ENCODE measurements around the gene KRTAP4-8. TPM values are rescaled to one million over a fixed set of nuclear protein-coding genes. Genes with fewer than 3 reads are reported as not detected.
A peak's percentile ranks its signal among the peaks of the same experiment; 100 is the strongest.
"Not testable (repeated sequence)": the region's sequence is repeated elsewhere in the genome, so short reads cannot be mapped to it uniquely, and the experiment has no call there.

Gene KRTAP4-8
- total RNA-seq, 1 experiment from 2014 or later = not detected

DNA sequence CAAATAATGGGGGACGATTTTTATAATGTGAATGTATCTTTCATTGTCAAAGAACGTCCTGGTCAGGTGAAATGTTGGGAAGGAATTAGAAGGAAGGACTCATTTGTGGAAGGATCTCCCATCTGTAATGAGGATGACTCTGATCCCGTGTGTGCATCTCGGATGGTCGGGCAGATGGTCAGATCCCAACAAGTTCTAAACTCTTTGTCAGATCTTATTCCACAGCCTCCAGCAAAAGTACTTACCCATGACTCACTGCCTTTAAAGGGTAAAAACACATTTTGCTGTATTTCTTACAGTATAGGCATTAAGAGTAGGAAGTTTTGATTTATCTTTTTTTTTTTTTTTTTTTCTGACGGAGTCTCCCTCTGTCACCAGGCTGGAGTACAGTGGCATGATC is 539 bp upstream of the KRTAP4-8 start:
- ATAC-seq = peak; percentile 16; the same call in 1 of the 2 replicates
- Histone ChIP-seq H3K27me3 (ENCODE audit: low read length) (no peaks in the 10 kb centered on the region), H3K79me2 (ENCODE audit: low read length) (0 out of 2 replicates have a peak, but pooled peaks cover 5% of the 10 kb centered on the region), H3K9ac (ENCODE audit: low read length) (no peak overlapping the region), H3K9me2 (replicated peaks; ENCODE audit: low read length) (no peaks in the 10 kb centered on the region), H3K27ac (ENCODE audit: low read length) (peak overlapping the region; percentile 49), H3K4me2 (ENCODE audit: low read length) (peak overlapping the region; percentile 44), H2AFZ (ENCODE audit: low read length) (peak overlapping the region; percentile 65; the same call in 1 of the 2 replicates), H3K9me3 (ENCODE audit: low read length) (no peaks in the 10 kb centered on the region), H3F3A (ENCODE audit: low read length, unreplicated experiment) (no peaks in the 10 kb centered on the region), H3K4me1 (ENCODE audit: insufficient read depth, low read length) (peaks cover 33% of the 10 kb centered on the region), H3K4me3 (ENCODE audit: low read length) (no peak overlapping the region), H3K36me3 (ENCODE audit: low read depth, low read length) (no peaks in the 10 kb centered on the region), H4K20me1 (ENCODE audit: low read length) (no peaks in the 10 kb centered on the region)
- CTCF ChIA-PET = no interaction called here
- intact Hi-C loops (cut with micrococcal nuclease) = no loop called here
- POLR2A ChIA-PET (ENCODE audit: unreplicated experiment) = no interaction called here
- TF ChIP-seq EZH2phosphoT487 (IDR thresholded peaks at IDR 0.05; ENCODE audit: borderline replicate concordance, low read length) = no peak
- TF ChIP-seq EZH2 (IDR thresholded peaks at IDR 0.05; ENCODE audit: low read length, unreplicated experiment) = no peak
- TF ChIP-seq CTCF (conservative IDR thresholded peaks at IDR 0.05; ENCODE audit: low read depth, low read length) = no peak
- BruUV-seq (replicated peaks) = no TSS peak
- peak; percentile 57 for DNase-seq

DNA sequence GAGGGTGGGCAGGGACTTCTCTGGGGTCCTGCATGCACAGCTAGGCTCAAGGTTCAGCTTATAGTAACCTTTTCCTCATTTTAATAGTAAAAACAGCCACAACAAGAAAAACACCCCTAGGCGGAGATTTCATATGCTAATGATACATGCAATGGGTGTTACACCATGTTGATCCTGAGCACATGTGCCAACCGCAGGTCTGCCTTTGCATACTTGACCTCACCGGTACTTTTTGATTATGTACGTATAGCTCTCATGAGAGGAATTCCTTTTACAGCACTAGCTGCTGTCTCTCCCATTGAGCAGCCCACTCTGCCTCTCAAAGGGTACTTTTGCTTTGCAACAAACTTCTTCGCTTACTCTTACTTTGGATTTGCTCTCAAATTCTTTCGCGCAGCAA is 1.9 kb downstream of the KRTAP4-8 start:
- H4K20me1 ChIP-seq (ENCODE audit: low read length) = no peaks in the 10 kb centered on the region
- intact Hi-C loops (cut with micrococcal nuclease) = no loop called here
- H3K9me3 ChIP-seq (ENCODE audit: low read length) = no peaks in the 10 kb centered on the region
- ChIA-PET CTCF (no interaction called here), POLR2A (ENCODE audit: unreplicated experiment) (no interaction called here)
- H3K4me2 ChIP-seq (ENCODE audit: low read length) = no peak overlapping the region
- no peak for ATAC-seq
- no peaks in the 10 kb centered on the region for H3F3A ChIP-seq (ENCODE audit: low read length, unreplicated experiment)
- H3K4me3 ChIP-seq (ENCODE audit: low read length) = no peak overlapping the region
- no peaks in the 10 kb centered on the region for H3K27me3 ChIP-seq (ENCODE audit: low read length)
- H3K4me1 ChIP-seq (ENCODE audit: insufficient read depth, low read length) = peaks cover 27% of the 10 kb centered on the region
- TF ChIP-seq EZH2phosphoT487 (IDR thresholded peaks at IDR 0.05; ENCODE audit: borderline replicate concordance, low read length) (no peak), CTCF (conservative IDR thresholded peaks at IDR 0.05; ENCODE audit: low read depth, low read length) (no peak), EZH2 (IDR thresholded peaks at IDR 0.05; ENCODE audit: low read length, unreplicated experiment) (no peak)
- no peak for DNase-seq
- no peaks in the 10 kb centered on the region for H3K9me2 ChIP-seq (replicated peaks; ENCODE audit: low read length)
- H3K79me2 ChIP-seq (ENCODE audit: low read length) = no peaks in the 10 kb centered on the region
- no peaks in the 10 kb centered on the region; the same call in 1 of the 2 replicates for H3K36me3 ChIP-seq (ENCODE audit: low read depth, low read length)
- H3K9ac ChIP-seq (ENCODE audit: low read length) = no peak overlapping the region
- H2AFZ ChIP-seq (ENCODE audit: low read length) = no peak overlapping the region
- no peak overlapping the region for H3K27ac ChIP-seq (ENCODE audit: low read length)
- no TSS peak for BruUV-seq (replicated peaks)

GRCh38 chr17:41088760-41089352 is 9.1 kb downstream of the KRTAP4-8 start:
- CTCF ChIA-PET; intact Hi-C loops (cut with micrococcal nuclease); H3K9me2 ChIP-seq (replicated peaks; ENCODE audit: low read length); DNase-seq; H3K4me3 ChIP-seq (ENCODE audit: low read length); H4K20me1 ChIP-seq (ENCODE audit: low read length); H3K36me3 ChIP-seq (ENCODE audit: low read depth, low read length); H3K79me2 ChIP-seq (ENCODE audit: low read length); H3K9me3 ChIP-seq (ENCODE audit: low read length); BruUV-seq (replicated peaks); H3K4me2 ChIP-seq (ENCODE audit: low read length); H3K27ac ChIP-seq (ENCODE audit: low read length); POLR2A ChIA-PET (ENCODE audit: unreplicated experiment); H3K4me1 ChIP-seq (ENCODE audit: insufficient read depth, low read length); H3F3A ChIP-seq (ENCODE audit: low read length, unreplicated experiment); H3K27me3 ChIP-seq (ENCODE audit: low read length); H2AFZ ChIP-seq (ENCODE audit: low read length); ATAC-seq; H3K9ac ChIP-seq (ENCODE audit: low read length): not testable (repeated sequence)

DNA sequence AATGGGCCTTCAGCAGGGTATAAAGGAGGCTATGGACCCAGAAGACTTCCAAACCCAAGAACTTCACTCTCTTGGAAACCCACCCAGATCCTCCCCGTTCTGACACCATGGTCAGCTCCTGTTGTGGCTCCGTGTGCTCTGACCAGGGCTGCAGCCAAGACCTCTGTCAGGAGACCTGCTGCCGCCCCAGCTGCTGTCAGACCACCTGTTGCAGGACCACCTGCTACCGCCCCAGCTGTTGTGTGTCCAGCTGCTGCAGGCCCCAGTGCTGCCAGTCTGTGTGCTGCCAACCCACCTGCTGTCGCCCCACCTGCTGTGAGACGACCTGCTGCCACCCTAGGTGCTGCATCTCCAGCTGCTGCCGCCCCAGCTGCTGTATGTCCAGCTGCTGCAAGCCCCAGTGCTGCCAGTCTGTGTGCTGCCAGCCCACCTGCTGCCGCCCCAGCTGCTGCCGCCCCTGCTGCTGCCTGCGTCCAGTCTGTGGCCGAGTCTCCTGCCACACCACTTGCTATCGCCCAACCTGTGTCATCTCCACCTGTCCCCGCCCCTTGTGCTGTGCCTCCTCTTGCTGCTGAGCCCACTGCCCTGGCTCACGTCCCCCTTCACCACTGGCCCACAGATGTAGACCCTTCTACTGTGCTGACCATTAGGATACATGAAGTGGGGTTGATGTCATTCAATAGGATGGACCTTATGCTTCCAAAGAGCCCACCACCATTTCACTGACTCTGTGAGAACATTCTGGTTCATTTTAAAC is 13.7 kb downstream of the KRTAP4-8 start, which contains the start of gene KRTAP4-7:
Gene KRTAP4-7, plus strand, starts transcription at position 51 of the 757 bp plus-strand sequence. Its CDS starts 57 bp downstream, at position 108.
- peak within 1 kb of the TSS; percentile 81 for H3K27ac ChIP-seq (ENCODE audit: low read length)
- H4K20me1 ChIP-seq (ENCODE audit: low read length); CTCF ChIA-PET; BruUV-seq (replicated peaks); H3K9me3 ChIP-seq (ENCODE audit: low read length); H3K36me3 ChIP-seq (ENCODE audit: low read depth, low read length); H3K9me2 ChIP-seq (replicated peaks; ENCODE audit: low read length); H3K79me2 ChIP-seq (ENCODE audit: low read length); H3K9ac ChIP-seq (ENCODE audit: low read length); ATAC-seq; DNase-seq; H3F3A ChIP-seq (ENCODE audit: low read length, unreplicated experiment); intact Hi-C loops (cut with micrococcal nuclease); POLR2A ChIA-PET (ENCODE audit: unreplicated experiment); H3K4me3 ChIP-seq (ENCODE audit: low read length); H3K27me3 ChIP-seq (ENCODE audit: low read length); H2AFZ ChIP-seq (ENCODE audit: low read length): not testable (repeated sequence)
- H3K4me1 ChIP-seq (ENCODE audit: insufficient read depth, low read length) = peaks cover 14% of the 10 kb centered on the region
- peak within 1 kb of the TSS; percentile 49 for H3K4me2 ChIP-seq (ENCODE audit: low read length)

DNA sequence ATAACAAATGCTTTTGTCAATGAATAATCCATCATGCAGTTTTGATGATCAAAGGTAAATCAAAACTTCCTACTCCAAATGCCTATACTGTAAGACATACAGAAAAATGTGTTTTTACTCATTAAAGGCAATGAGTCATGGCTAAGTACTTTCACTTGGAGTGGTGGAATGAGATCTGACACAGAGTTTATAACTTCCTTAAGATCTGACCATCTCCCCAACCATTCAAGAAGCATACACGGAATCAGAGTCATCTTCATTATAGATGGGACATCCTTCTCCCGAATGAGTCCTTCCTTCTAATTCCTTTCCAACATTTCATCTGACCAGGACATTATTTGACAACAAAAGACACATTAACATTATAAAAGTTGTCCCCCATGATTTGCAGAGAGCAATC is 14.5 kb downstream of the KRTAP4-8 start:
- H3K4me2 ChIP-seq (ENCODE audit: low read length); H3K36me3 ChIP-seq (ENCODE audit: low read depth, low read length); BruUV-seq (replicated peaks); H3K79me2 ChIP-seq (ENCODE audit: low read length); H3K4me3 ChIP-seq (ENCODE audit: low read length); H2AFZ ChIP-seq (ENCODE audit: low read length); CTCF ChIA-PET; H3K9me2 ChIP-seq (replicated peaks; ENCODE audit: low read length); H3F3A ChIP-seq (ENCODE audit: low read length, unreplicated experiment); H4K20me1 ChIP-seq (ENCODE audit: low read length); intact Hi-C loops (cut with micrococcal nuclease); H3K9ac ChIP-seq (ENCODE audit: low read length); H3K9me3 ChIP-seq (ENCODE audit: low read length); H3K27me3 ChIP-seq (ENCODE audit: low read length); POLR2A ChIA-PET (ENCODE audit: unreplicated experiment): not testable (repeated sequence)
- DNase-seq (peak; percentile 52), ATAC-seq (peak; percentile 90)
- peaks cover 14% of the 10 kb centered on the region for H3K4me1 ChIP-seq (ENCODE audit: insufficient read depth, low read length)
- H3K27ac ChIP-seq (ENCODE audit: low read length) = peak overlapping the region; percentile 40

Data from PC-3 (cell line).